PC-9 (cell line): ENCODE results near the gene MGAT5. TPM values are rescaled to one million over a fixed set of nuclear protein-coding genes. Genes with fewer than 3 reads are reported as not detected.

Experiments used
- BruUV-seq: library from RNA; stranded (reverse); fragments of 400-500 nt; replicated peaks from 2 replicates; lab custom pipeline; 2021; lab: Mats Ljungman, UMichigan
- CTCF ChIA-PET: fragments of 300-600 bp; sonication (Branson Sonifier 250); formaldehyde crosslinking; loops from one replicate; lab custom pipeline; 2022; ENCODE audit warnings: antibody characterized with exemption; lab: Charles Lee
- POLR2A ChIA-PET: fragments of 300-600 bp; sonication (Branson Sonifier 250); formaldehyde crosslinking; loops from one replicate; lab custom pipeline; 2022; ENCODE audit warnings: antibody characterized with exemption; ENCODE audit not compliant: unreplicated experiment; lab: Charles Lee
- DNase-seq, 2 experiments: peaks; one replicate each; pipeline versions ENCODE4 v3.0.0 to v3.0.0-alpha.2; 2015 to 2022; ENCODE audit warnings: mixed read lengths in 1 of 2
- H2AFZ ChIP-seq: fragments of 200-600 bp; sonication (generic); 2 replicates; pipeline ENCODE4 v1.8.1; 2017; ENCODE audit warnings: antibody characterized with exemption
- H3F3A ChIP-seq: fragments of 200-600 bp; sonication (generic); 2 replicates; pipeline ENCODE4 v1.8.1; 2017; ENCODE audit warnings: antibody characterized with exemption, mild to moderate bottlenecking, low read depth; ENCODE audit not compliant: insufficient read depth
- H3K27ac ChIP-seq: fragments of 200-600 bp; sonication (generic); 2 replicates; pipeline ENCODE4 v1.6.1; 2016; ENCODE audit warnings: mixed run types
- H3K27me3 ChIP-seq: fragments of 200-600 bp; sonication (generic); 2 replicates; pipeline ENCODE4 v1.6.1; 2016; ENCODE audit warnings: low read depth, mixed run types; ENCODE audit not compliant: insufficient read depth
- H3K36me3 ChIP-seq: fragments of 200-600 bp; sonication (generic); 2 replicates; pipeline ENCODE4 v1.6.1; 2016; ENCODE audit warnings: low read depth, mixed run types
- H3K4me1 ChIP-seq: fragments of 200-600 bp; sonication (generic); replicated peaks from 2 replicates; pipeline ENCODE4 v1.6.1; 2016; ENCODE audit warnings: mixed run types; ENCODE audit not compliant: insufficient read depth
- H3K4me2 ChIP-seq: fragments of 200-600 bp; sonication (generic); 2 replicates; pipeline ENCODE4 v1.6.1; 2017; ENCODE audit warnings: mixed run types
- H3K4me3 ChIP-seq: fragments of 200-600 bp; sonication (generic); 2 replicates; pipeline ENCODE4 v1.6.1; 2016; ENCODE audit warnings: mixed run types
- H3K79me2 ChIP-seq: fragments of 200-600 bp; sonication (generic); 2 replicates; pipeline ENCODE4 v1.6.1; 2017; ENCODE audit warnings: low read depth, mixed run types
- H3K9me2 ChIP-seq: fragments of 200-600 bp; sonication (generic); 2 replicates; pipeline ENCODE4 v1.8.1; 2017; ENCODE audit warnings: mild to moderate bottlenecking; ENCODE audit not compliant: insufficient read depth
- H3K9me3 ChIP-seq: fragments of 200-600 bp; sonication (generic); 2 replicates; pipeline ENCODE4 v1.8.1; 2016; ENCODE audit warnings: low read depth; ENCODE audit not compliant: insufficient read depth
- H4K20me1 ChIP-seq: fragments of 200-600 bp; sonication (generic); 2 replicates; pipeline ENCODE4 v1.8.1; 2017; ENCODE audit not compliant: insufficient read depth
- EZH2 ChIP-seq: fragments of 200-600 bp; sonication (generic); IDR thresholded peaks from 2 replicates; pipeline ENCODE4 v1.8.0; 2017; ENCODE audit warnings: antibody characterized with exemption, low read depth
- intact Hi-C: fragments of 100-400 bp; cut with micrococcal nuclease; formaldehyde crosslinking; loops from one replicate; pipeline ENCODE4 v1.10.0; 2022; ENCODE audit not compliant: unreplicated experiment
- total RNA-seq: library from RNA; stranded (reverse); gene quantifications from 2 replicates; pipeline ENCODE4 v1.2.3, GENCODE V29; 2021
- TF ChIP-seq, protein P1 (sequence below): fragments of 200-600 bp; sonication (generic); conservative IDR thresholded peaks from 2 replicates; pipeline ENCODE4 v1.6.1; 2017; ENCODE audit warnings: mixed run types, antibody characterized with exemption, mild to moderate bottlenecking, moderate library complexity

The MGAT5 gene
- total RNA-seq, 1 experiment from 2014 or later: 33.5 TPM

DNA sequence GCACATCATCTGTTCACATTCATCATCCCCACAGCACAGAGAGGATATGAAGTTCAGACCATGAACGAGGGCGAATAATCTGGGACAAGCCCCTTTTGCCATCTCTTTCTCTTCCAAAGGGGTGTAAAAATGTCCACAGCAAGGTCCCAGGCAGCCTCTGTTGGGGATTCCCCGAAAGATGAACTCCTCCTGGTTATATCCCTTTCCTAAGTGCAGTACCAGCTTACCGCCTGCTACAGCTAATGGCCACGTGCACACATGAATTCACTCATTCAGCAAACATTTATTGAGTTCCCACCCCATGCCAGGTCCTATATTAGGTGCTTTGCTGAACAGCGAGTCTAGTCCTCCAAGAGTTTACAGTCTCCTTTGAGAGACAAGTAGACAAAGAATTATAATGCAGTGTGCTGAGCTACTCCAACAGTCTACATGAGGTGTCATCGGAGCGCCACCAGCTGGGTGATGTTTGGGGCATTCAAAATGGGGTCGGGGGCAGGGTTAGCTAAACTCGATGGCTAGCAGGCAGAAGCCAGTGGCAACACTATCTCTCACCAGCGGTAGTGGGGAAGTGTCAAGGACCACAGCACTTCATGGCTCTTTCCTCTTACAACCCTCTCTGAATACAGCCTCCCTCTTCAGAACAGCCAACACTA, 236.0 kb downstream of the MGAT5 start:
- H3K27ac ChIP-seq: no peak overlapping the region
- BruUV-seq: no TSS peak
- H4K20me1 ChIP-seq: no peaks in the 10 kb centered on the region
- DNase-seq: no peak
- intact Hi-C loops: no loop called here
- H3K36me3 ChIP-seq: no peaks in the 10 kb centered on the region
- no peaks in the 10 kb centered on the region for H3F3A ChIP-seq
- no peaks in the 10 kb centered on the region for H3K9me3 ChIP-seq
- no peak overlapping the region for H2AFZ ChIP-seq
- no peak overlapping the region for H3K4me2 ChIP-seq
- H3K27me3 ChIP-seq: no peaks in the 10 kb centered on the region
- no peak overlapping the region for H3K4me3 ChIP-seq
- ChIA-PET POLR2A (no interaction called here), CTCF (no interaction called here)
- no peaks in the 10 kb centered on the region for H3K9me2 ChIP-seq
- TF ChIP-seq, protein P1, sequence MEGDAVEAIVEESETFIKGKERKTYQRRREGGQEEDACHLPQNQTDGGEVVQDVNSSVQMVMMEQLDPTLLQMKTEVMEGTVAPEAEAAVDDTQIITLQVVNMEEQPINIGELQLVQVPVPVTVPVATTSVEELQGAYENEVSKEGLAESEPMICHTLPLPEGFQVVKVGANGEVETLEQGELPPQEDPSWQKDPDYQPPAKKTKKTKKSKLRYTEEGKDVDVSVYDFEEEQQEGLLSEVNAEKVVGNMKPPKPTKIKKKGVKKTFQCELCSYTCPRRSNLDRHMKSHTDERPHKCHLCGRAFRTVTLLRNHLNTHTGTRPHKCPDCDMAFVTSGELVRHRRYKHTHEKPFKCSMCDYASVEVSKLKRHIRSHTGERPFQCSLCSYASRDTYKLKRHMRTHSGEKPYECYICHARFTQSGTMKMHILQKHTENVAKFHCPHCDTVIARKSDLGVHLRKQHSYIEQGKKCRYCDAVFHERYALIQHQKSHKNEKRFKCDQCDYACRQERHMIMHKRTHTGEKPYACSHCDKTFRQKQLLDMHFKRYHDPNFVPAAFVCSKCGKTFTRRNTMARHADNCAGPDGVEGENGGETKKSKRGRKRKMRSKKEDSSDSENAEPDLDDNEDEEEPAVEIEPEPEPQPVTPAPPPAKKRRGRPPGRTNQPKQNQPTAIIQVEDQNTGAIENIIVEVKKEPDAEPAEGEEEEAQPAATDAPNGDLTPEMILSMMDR: no peak
- TF ChIP-seq EZH2: no peak
- H3K79me2 ChIP-seq: no peaks in the 10 kb centered on the region
- no peaks in the 10 kb centered on the region for H3K4me1 ChIP-seq

DNA sequence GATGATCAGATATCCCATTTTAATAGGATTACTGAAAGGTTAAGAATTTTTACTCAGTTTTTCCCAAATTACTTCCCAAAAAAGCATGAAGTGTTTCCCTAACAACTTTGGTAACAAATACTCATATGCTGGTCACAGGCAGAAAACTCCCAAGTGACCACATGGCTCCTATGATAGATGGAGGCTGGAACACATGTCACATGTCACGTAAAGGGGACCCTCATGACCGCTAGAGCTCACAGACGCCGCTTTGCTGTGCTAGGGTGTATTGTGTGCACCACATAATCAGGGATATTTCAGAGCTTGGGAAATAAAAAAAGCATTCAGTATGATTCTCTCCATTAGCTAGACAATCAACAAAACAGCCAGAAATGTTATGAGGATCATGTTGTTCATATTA, 236.7 kb downstream of the MGAT5 start:
- intact Hi-C loops: no loop called here
- Histone ChIP-seq H4K20me1 (no peaks in the 10 kb centered on the region), H3K9me3 (no peaks in the 10 kb centered on the region), H3K27ac (no peak overlapping the region), H3K9me2 (no peaks in the 10 kb centered on the region), H3K4me2 (no peak overlapping the region), H3K36me3 (no peaks in the 10 kb centered on the region), H3F3A (no peaks in the 10 kb centered on the region), H3K4me1 (no peaks in the 10 kb centered on the region), H3K4me3 (no peak overlapping the region), H3K27me3 (no peaks in the 10 kb centered on the region), H3K79me2 (no peaks in the 10 kb centered on the region), H2AFZ (no peak overlapping the region)
- DNase-seq: no peak
- CTCF ChIA-PET: no interaction called here
- POLR2A ChIA-PET: no interaction called here
- TF ChIP-seq EZH2: no peak
- TF ChIP-seq, protein P1: no peak
- no TSS peak for BruUV-seq

DNA sequence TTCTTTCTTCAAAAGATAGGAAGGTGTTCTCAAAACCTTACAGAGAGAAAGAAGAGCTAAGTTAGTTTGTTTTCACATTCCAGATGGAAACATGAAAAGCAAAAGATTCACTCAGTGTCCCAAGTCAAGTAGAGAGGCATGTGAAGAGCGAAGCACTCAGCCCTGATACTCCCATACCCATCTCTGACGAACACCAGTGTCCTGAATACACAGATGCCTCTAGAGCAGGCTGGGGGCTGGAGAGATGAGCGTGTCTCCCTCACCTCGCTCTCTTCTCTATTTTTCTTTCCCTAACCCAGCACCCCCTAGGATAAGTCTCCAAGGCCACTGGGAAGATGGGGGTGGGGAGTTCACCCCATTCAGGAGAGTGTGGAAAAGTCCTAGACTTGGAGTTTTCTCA, 237.2 kb downstream of the MGAT5 start:
- Histone ChIP-seq H3F3A (no peaks in the 10 kb centered on the region), H3K9me2 (no peaks in the 10 kb centered on the region), H3K4me2 (no peak overlapping the region), H3K9me3 (no peaks in the 10 kb centered on the region), H4K20me1 (no peaks in the 10 kb centered on the region), H2AFZ (no peak overlapping the region), H3K4me3 (no peak overlapping the region), H3K79me2 (no peaks in the 10 kb centered on the region), H3K27ac (no peak overlapping the region), H3K27me3 (no peaks in the 10 kb centered on the region), H3K36me3 (no peaks in the 10 kb centered on the region), H3K4me1 (no peaks in the 10 kb centered on the region)
- ChIA-PET CTCF (no interaction called here), POLR2A (no interaction called here)
- DNase-seq: no peak
- BruUV-seq: no TSS peak
- TF ChIP-seq, protein P1: no peak
- TF ChIP-seq EZH2: no peak
- intact Hi-C loops: no loop called here
